CD4-positive, alpha-beta T cell treated with Interleukin-15 for 1 hour (primary cell): ENCODE data around the gene OLFM1.
"Not testable (repeated sequence)": the region's sequence is repeated elsewhere in the genome, so short reads cannot be mapped to it uniquely, and the experiment has no call there.

Source experiments
- DNase-seq: peaks from one replicate; pipeline ENCODE4 v3.0.0-alpha.2; 2020

OLFM1 gene

DNA sequence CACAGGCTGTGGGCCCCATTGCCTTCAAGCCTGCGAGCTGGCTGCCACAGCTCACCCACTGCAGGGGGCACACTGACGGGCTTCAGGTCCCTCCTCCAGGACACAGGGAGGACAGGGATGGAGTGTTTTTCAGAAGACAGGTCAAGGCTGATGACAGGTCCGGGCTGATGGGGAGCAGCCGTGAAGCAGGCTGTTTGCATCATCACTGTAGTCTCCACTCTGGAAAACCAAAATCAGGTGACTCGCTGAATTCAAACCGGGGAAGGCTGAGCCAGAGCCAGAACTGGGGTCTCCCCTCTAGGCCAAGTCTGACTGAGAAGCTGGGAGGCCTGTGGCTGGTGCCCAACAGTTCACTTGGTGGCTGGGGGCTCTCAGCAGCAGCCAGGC, 48.5 kb downstream of the OLFM1 start:
- no peak for DNase-seq

DNA sequence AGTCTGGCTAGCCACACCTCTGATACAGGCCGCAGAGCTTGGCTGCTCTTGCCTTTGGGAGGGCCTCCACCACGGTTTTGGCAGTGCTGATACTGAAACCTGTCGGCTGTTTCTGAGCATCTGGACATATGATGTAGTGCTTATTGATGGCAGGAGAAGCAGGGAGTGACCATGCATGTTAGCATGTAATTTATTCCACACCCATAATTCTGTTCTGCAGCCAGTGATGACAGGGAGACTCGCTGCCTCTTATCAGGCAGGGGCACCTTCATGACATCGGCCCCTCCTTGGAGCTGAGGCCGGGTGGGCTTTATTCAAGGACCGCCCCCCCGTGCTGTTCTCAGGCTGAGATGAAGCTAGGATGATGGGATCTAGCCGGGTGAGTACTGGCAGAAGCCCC, 49.0 kb downstream of the OLFM1 start:
- no peak for DNase-seq

DNA sequence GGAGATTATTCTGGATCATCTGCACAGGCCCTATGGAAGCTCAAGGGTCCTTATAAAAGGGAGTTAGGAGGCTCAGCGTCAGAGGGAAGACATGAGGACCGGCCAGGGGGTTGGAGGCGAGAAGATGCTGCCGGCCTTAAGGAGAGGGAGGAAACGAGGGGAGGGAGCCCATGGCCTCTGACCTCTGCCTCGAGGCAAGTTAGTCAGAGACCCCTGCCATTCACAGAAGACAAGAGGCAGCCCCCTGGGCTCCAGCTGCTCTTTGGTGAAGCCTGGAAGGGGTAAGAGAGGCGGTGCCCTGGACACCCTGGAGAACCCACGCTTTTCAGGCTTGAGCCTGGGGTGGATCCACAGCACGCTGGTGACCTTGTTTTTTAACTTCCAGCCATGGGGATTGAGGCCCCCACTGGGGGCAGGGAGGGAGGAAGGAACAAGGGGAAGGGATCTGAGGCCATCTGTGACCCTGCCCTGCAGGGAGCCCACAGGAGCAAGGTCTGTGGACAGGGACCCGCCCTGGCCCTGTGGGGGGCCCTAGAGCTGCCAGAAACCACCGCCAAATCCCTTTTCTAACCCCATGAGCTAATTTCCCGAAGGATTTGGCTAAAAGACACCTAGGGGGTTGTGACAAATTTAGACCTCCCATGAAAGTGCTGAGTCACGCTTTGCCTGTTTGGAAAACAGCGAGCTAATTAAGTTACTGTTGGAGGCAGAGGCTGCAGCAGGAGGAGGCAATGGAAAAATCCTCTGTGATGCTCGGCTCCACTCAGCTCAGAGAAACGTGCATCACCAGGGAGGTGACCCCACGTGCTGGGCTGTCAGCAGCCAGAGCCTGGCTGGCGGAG, 49.7 kb downstream of the OLFM1 start:
- no peak for DNase-seq

DNA sequence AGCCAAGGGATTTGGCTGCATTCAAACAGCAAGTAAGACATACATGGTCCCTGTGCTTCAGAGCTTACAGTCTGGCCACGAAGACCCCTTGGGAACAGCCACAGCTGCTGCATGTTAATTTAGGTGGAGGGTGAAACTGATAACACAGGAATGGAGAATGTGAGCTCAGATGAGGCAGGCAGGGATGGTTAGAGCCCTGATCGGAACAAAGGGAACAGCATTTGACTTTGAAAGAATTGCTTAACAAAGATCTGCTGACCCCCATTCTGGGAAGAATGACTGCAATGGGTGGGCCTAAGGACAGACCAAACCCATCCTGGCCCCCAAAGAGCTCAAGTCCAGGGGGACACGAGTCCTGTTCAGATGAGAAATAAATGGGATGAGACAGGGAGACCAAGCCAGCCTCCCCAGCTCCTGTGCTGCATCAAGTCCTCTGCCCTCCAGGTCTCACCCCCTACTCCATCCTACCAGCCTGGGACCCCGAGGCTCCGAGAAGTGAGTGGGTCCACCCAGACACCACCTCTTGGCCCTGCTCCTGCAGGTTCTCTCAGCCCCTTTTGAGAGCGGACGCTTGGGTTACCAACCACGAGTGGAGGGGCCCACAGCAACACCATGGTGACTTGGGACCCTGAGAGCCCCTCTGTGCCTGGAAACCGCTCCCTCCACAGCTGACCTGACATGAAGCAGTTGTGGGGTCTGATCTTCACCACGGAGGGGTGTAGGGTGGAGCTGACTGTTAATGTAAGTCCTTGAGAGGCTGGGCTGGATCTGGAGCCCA, 50.8 kb downstream of the OLFM1 start:
- no peak for DNase-seq

DNA sequence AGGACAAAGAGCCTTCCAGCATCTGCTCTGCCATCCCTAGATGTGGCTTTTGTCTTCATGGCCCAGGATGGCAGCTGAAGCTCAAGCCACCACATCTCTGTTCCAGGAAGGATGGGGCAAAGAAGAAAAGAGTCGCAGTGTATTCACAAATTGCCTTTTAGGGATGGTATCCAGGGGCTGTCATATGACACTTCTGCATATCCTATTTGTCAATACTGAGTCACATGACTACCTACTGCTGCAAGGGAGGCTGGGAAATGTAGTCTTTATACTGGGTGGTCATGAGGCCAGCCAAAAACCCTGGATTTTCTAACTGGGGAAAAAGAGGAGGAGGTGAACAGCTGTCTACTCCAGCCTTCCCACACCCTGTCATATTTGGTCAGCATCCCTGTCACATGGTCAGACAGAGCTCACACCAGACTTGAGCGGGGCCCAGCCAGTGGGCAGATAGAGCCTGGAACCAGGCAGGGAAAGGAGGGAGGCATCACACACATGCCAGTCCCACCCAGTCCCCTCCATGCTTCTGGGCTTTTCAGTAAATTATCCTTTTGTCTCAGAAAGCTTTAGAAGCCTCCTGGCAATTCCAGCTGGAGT, 52.0 kb downstream of the OLFM1 start:
- no peak for DNase-seq

DNA sequence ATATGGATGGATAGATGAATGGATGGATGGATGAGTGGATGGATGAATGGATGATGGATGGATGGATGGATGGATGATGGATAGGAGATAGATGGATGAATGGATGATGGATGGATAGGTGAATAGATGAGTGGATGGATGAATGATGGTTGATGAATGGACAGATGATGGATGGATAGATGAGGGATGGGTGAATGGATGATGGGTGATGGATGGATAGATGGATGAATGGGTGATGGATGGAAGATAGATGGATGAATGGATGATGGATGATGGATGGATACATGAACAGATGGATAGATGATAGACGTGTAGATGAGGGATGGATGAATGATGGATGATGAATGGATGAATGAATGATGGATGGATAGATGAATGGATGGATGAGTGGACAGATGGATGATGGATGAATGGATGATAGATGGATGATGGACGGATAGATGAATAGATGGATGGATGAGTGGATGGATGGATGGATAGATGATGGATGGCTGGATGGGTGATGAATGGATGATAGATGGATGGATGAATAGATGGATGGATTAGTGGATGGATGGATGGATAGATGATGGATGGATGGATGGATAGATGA, 53.8 kb downstream of the OLFM1 start:
- DNase-seq: no peak

DNA sequence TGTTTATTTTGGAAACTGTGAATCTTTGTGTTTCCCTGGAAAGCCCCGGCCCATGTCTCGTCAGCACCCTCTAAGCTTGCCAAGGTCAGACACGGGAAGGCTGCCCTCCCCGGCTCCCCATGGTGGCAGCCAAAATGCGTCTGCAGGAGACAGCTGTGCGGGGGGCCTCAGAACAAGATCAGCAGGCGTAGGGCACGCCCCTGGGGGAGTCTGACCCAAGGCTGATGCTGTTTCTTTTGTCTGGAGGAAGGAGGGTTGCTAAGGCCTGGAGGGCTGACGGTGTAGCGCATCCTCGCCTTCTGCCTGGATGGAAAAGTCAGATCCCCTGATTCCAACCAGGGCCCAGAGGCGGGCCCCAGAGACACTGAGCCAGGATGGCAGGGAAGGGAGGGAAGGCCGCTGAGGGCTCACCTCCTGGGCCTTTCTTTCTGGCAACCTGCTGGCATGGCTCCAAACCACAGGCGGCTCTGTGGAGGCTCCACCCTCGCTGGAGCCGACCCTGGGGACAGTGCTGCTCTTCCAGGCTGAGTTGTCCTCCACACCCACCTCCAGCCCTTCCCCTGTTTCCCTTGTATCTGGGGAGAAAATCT, 57.2 kb downstream of the OLFM1 start:
- DNase-seq: no peak

DNA sequence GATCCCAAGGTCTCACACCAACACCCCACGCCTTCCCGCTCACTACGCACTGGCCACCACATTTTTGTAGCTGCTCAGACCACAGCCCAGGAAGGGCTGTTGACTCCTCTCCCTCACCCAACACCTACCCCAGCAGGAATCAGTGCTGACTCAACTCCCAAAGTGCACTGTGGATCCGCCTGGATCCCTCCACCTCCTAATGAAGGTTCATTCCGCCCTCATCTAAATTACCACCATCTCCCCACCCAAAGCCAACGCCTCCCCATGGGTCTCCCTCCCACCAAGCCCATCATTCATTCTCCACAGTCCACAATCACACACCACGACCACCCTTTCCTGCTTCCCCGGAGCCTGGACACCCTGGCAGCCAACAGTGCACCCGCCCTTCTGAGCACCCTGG, 57.8 kb downstream of the OLFM1 start:
- no peak for DNase-seq

DNA sequence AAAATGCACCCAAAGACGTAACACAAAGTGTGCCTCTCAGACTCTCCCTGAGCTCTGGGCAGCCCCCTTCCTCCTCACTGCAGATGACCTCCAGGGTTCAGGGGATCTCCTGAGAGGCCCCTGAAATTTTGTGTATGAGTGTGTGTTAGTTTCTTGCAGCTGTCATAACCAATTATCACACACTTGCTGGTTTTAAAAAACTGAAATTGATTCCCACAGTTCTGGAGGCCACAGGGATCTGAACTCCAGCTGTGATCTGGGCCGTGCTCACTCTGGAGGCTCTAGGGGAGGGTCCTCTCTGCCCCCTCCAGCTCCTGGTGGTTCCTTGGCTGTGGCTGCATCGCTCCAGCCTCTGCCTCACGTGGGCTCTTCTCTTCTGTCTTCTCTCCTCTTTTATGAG, 58.8 kb downstream of the OLFM1 start:
- no peak for DNase-seq

DNA sequence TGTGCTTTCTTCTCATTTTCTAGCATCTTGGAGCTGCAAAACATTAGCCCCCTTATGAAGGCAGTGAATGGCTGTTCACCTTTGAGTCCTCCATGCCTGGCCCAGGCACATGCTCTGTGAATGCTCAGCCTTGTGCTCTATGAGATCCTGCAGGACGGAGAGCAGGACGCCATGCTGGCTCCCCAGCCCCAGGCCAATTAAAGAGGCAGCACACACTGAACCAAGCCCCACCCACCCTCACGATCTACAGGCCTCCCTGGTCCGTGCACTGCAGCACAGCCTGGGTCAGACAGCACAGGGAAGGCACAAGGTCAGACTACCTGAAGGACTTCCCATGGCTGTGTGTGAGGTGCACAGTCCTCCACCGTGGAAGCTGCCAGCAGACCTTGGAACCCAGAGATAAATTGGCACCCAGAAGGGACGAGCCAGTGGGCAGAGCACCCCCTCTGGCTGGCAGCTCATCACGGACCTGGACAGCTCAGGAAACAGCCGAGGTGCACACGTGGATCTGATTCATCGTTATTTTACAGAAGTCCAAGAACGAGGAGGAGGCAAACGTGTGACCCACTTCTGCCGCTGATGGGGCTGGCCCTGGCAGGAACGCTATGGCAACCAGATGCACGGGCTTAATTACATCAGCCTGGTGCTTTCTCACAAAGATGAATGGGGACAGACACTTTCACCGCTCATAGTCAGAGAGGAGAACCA, 59.5 kb downstream of the OLFM1 start:
- DNase-seq: no peak

DNA sequence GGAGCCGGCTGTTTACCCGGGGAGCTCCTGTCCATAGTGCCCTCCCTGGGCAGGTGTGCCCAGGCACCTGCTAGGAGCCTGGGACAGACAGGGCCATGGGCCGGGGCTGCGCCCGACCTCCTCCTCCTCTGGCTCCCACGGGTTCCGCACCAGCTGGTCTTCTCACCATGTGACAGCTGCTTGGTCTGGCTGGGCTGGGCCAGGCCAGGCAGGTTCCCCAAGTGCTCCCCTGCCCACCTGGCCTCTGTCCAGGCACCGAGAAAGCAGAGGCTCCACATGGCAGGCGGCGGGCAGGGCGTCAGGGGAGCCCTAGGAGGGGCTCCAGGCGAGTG, 60.0 kb downstream of the OLFM1 start:
- no peak for DNase-seq

DNA sequence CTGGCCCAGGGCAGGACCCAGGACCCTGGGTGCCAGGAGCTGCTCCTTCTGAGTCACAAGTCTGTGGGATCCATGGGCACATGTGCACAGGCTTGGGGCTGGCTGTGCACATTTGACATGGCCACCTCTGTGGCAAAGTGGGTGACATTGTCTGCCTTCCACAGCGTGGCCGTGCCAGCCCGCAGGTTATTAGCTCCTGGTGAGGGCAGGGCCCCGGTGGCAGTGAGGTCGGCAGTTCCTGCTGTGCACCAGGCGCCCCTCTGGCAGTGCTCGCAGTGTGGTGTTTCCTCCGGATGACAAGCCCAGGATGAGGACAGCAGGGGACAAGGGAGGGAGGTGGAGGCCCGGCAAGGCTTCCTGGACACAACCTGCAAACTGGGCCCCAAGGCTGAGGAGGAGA, 60.5 kb downstream of the OLFM1 start:
- no peak for DNase-seq

DNA sequence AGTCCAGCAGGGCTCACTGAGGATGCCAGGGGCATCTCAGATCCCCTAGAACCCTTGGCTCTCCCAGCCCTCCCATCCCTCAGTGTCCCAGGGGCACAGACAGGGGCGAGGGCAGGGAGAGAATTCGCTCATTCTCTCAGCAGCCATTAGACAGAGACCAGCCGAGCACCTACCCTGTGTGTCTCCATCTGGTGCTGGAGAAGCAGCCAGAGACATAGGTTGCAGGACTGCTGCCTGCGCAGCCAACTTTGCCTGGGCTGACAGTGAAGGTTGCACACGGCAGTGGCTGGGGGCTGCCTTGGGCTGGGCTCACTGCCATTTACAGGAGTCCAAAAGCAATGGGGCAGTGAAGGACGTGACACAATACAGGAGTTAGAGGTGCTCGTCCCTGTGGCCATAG, 60.9 kb downstream of the OLFM1 start:
- DNase-seq: no peak

DNA sequence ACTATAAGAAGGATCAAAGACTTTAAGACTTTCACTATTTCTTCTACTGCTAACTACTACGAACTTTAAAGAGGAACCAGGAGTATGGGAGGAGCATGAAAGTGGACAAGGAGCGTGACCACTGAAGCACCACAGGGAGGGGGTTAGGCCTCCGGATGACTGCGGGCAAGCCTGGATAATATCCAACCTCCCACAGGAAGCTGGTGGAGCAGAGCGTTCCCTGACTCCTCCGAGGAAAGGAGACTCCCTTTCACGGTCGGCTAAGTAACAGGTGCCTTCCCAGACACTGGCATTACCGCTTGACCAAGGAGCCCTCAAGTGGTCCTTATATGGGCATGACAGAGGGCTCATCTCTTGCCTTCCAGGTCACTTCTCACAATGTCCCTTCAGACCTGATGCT, 62.4 kb downstream of the OLFM1 start:
- DNase-seq: not testable (repeated sequence)

DNA sequence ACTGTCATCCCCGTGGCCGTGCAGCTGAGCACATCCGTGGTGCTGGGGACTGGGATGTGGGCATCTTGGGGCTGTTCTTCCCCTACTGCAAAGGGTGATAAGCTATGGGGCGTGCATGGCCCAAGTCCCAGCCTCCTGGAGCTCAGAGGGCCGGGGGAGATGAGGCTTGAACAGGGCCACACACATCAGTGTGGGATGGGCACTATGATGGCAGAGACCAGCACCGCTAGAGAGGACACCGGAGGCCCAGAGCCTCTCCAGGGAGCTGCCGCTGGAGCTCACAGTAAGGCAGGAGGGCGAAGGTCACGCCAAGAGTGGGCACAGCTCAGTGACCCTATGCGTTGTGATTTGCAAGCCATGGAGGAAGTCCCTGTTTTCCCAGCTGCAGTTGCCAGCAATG, 63.5 kb downstream of the OLFM1 start:
- DNase-seq: no peak

DNA sequence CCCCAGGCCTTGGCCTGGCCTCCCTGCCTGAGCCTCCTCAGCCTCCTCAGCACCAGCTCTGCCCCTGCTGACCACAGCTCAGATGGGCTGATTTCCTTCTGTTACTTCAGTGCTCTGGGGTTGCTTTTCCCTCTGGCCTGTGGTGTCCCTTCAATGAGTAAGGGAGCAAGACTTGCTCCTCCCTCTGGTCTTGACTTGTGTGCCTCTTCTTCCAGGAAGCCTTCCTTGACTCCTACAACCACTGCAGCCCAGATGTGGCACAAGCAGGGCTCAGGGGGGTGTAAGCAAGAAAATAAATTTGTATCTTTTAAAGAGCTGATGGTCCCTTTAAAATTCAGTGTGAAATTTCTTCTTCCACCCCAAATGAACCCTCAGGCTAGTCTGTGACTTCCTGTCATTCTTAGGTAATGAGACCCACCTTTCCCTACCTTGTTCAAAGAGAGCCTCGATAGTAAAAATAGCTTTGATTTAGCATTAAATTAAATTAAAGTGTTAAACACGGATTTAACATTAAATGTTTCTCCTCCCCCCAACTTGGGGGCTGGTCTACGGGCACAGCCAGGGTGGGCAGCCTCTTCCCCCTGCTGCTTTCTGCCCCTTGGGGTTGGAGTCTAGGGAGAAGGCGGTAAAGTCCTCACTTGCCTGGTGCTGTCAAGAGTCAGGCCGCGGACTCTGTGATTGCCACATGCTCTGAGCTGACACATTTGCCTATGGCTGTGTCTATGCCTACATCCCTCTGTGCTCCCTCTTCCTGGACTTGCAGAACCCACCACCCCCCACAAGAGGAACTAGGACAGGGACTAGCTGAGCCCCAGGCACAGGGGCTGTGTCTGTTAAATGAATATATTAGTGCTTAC, 64.5 kb downstream of the OLFM1 start:
- DNase-seq: no peak

DNA sequence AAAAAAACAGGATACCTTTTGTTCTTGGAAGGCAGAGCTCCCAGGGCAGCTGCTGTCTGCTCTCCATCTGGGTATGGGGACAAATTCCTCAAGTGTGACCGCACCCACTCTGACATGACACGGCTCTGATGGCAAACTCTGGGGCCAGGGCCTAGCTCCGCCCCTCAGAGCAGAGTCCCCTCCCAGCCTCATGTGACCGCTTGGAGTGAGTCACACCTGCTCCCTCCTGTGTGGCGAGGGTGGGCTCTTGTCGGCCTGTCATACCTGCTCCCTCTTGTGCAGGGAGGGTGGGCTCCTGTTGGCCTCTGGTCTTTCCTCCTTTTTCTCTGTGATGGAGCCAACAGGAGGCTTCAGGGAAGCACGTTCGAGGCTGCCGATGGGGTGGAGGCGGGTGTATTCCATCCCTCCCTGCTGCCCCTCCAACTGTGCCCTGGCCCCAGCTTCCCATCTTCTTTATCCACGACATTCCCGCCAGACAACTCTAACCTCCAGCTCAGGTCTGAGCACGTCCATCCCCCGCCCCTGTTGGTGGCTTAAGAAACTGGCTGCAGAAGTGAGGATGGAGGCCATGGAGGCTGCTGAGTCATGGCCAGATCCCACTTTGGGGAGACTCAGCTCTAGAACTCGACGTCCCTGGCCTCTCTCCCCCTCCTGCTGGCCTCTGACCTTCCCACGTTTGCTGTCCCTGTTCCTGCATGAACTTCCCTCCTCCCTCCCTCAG, 65.3 kb downstream of the OLFM1 start:
- no peak for DNase-seq

DNA sequence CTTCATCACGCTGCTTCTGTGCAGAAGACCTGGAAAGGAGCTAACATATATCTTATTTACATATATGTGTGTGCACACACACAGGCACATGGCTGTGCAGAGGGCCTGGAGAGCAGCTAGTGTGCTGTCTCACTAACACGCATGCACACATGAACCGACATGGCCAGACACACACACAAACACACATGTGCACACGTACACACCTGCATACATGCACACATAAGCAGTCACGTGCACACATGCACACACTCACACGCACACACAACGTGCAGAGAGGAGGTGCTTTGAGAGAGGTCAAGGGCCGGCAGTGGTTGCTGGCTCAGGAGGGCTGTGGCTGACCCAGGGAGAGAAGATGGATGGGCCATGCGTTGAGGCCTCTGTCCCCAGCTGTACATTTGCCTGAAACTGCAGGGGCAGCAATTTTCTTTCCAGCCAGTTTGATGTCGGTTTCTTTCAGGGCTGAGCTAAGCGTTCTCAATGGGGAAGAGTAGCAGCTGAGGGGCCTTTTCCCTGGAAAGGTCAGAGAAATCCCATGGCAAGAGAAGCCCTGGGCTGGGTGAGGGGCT, 66.7 kb downstream of the OLFM1 start:
- no peak for DNase-seq

DNA sequence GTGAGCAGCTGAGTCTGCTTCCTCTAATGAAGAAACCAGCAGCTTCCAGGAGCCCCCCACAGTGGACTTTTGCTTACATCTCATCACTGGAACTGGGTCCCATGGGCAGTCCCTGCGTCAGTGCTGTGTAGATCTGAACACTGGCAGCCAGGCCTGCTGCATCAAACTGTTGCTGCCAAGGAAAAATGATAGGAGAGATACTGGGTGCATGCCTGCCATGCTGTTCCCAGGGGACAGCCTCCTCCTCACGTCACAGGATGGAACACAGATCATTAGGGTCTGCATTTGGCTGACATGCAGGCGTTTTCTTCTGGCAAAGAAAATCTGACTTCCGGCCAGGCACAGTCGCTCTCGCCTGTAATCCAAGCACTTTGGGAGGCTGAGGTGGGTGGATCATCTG, 67.9 kb downstream of the OLFM1 start:
- no peak for DNase-seq
